Liver (tissue), 9 donors: ENCODE measurements around the gene TSPEAR. TPM values are rescaled to one million over a fixed set of nuclear protein-coding genes. Genes with fewer than 3 reads are reported as not detected.

Experiments
- DNase-seq: peaks from one replicate; pipeline ENCODE4 v3.0.0-alpha.2; 2017; ENCODE audit warnings: low spot score
- H3K27ac ChIP-seq, 2 donors: one replicate each; pipeline ENCODE4 v1.7.0; 2013; ENCODE audit warnings: inconsistent platforms in 2 of 2, low read length in 2 of 2, control low read depth in 1 of 2, low read depth in 1 of 2, mild to moderate bottlenecking in 1 of 2
- H3K27me3 ChIP-seq, 4 donors: one replicate each; pipeline versions ENCODE4 v1.6.1 to v1.7.0; 2013; ENCODE audit warnings: low read length in 3 of 4, inconsistent platforms in 1 of 4, mild to moderate bottlenecking in 1 of 4, moderate library complexity in 1 of 4; ENCODE audit not compliant: control insufficient read depth in 4 of 4, insufficient read depth in 4 of 4
- H3K36me3 ChIP-seq, 4 donors: one replicate each; pipeline versions ENCODE4 v1.6.1 to v1.7.0; 2013; ENCODE audit warnings: low read length in 3 of 4, mild to moderate bottlenecking in 3 of 4, low read depth in 1 of 4, moderate library complexity in 1 of 4; ENCODE audit not compliant: control insufficient read depth in 4 of 4, insufficient read depth in 3 of 4
- H3K4me1 ChIP-seq, 4 donors: one replicate each; pipeline versions ENCODE4 v1.6.1 to v1.7.0; 2013; ENCODE audit warnings: low read length in 3 of 4, mild to moderate bottlenecking in 3 of 4, moderate library complexity in 1 of 4; ENCODE audit not compliant: control insufficient read depth in 4 of 4, insufficient read depth in 4 of 4
- H3K4me3 ChIP-seq, 3 donors: one replicate each; pipeline versions ENCODE4 v1.6.1 to v1.7.0; 2013; ENCODE audit warnings: low read length in 3 of 3, control low read depth in 1 of 3, low read depth in 1 of 3, mild to moderate bottlenecking in 1 of 3
- H3K9ac ChIP-seq, 2 donors: one replicate each; pipeline ENCODE4 v1.7.0; 2013; ENCODE audit warnings: low read length in 2 of 2, mild to moderate bottlenecking in 2 of 2, moderate library complexity in 2 of 2, control low read depth in 1 of 2, low read depth in 1 of 2
- H3K9me3 ChIP-seq, 4 donors: one replicate each; pipeline versions ENCODE4 v1.6.1 to v1.7.0; 2013; ENCODE audit warnings: low read length in 3 of 4; ENCODE audit not compliant: control insufficient read depth in 4 of 4
- ATF3 ChIP-seq: IDR thresholded peaks from 2 replicates; pipeline ENCODE4 v1.6.1; 2016; ENCODE audit warnings: antibody characterized with exemption
- CTCF ChIP-seq: fragments of 150-350 bp; IDR thresholded peaks from 2 replicates; pipeline ENCODE4 v1.5.1; 2017; ENCODE audit warnings: improper control_type of control experiment, low read depth, low read length; ENCODE audit not compliant: missing input control
- EGR1 ChIP-seq, 2 donors: IDR thresholded peaks; 2 replicates each; pipeline ENCODE4 v1.6.1; 2016 to 2018; ENCODE audit warnings: antibody characterized with exemption in 2 of 2, low read depth in 2 of 2
- GABPA ChIP-seq, 2 donors: IDR thresholded peaks in 1 of 2; conservative IDR thresholded peaks in 1 of 2; 2 replicates each; pipeline ENCODE4 v1.6.1; 2016; ENCODE audit warnings: antibody characterized with exemption in 2 of 2, mild to moderate bottlenecking in 1 of 2, moderate library complexity in 1 of 2
- HNF4A ChIP-seq, 2 donors: conservative IDR thresholded peaks; 2 replicates each; pipeline ENCODE4 v1.6.1; 2016; ENCODE audit warnings: antibody characterized with exemption in 2 of 2, mild to moderate bottlenecking in 2 of 2
- JUND ChIP-seq, 2 donors: IDR thresholded peaks; 2 replicates each; pipeline ENCODE4 v1.6.1; 2016; ENCODE audit warnings: antibody characterized with exemption in 2 of 2
- MAX ChIP-seq: IDR thresholded peaks from 2 replicates; pipeline ENCODE4 v1.6.1; 2016; ENCODE audit warnings: antibody characterized with exemption
- RAD21 ChIP-seq, 2 donors: IDR thresholded peaks; 2 replicates each; pipeline ENCODE4 v1.6.1; 2016; ENCODE audit warnings: antibody characterized with exemption in 2 of 2, mild to moderate bottlenecking in 2 of 2
- REST ChIP-seq: IDR thresholded peaks from 2 replicates; pipeline ENCODE4 v1.6.1; 2016; ENCODE audit warnings: antibody characterized with exemption, mild to moderate bottlenecking
- RXRA ChIP-seq, 2 donors: IDR thresholded peaks; 2 replicates each; pipeline ENCODE4 v1.6.1; 2017 to 2018; ENCODE audit warnings: antibody characterized with exemption in 2 of 2, mild to moderate bottlenecking in 1 of 2
- SP1 ChIP-seq: IDR thresholded peaks from 2 replicates; pipeline ENCODE4 v1.6.1; 2018; ENCODE audit warnings: antibody characterized with exemption, mild to moderate bottlenecking
- TAF1 ChIP-seq: conservative IDR thresholded peaks from 2 replicates; pipeline ENCODE4 v1.6.1; 2016; ENCODE audit warnings: antibody characterized with exemption, mild to moderate bottlenecking
- YY1 ChIP-seq: IDR thresholded peaks from 2 replicates; pipeline ENCODE4 v1.6.1; 2016; ENCODE audit warnings: antibody characterized with exemption, mild to moderate bottlenecking
- ZBTB33 ChIP-seq: IDR thresholded peaks from 2 replicates; pipeline ENCODE4 v1.6.1; 2016; ENCODE audit warnings: antibody characterized with exemption
- WGBS: extraction: QIAGEN DNeasy Blood & Tissue Kit; methylation state at CpG from one replicate; pipeline ENCODE4 v1.1.7; 2013; 5-methylcytosine and 5-hydroxymethylcytosine counted together
- polyA plus RNA-seq, 2 donors: library from polyadenylated mRNA; stranded (reverse) in 1 of 2; unstranded in 1 of 2; fragments of 200-250 nt in 1 of 2; fragments of >200 nt in 1 of 2; fragmentation: Nextera tagmentation in 1 of 2; extraction: Ambion mirVana in 1 of 2; gene quantifications; one replicate each; pipeline versions ENCODE4 v1.2.1 to v1.2.3, GENCODE V29; 2013 to 2015
- total RNA-seq, 2 donors: library from RNA; depleted of rRNA; stranded (reverse); fragments of >200 nt; gene quantifications; one replicate each; pipeline ENCODE4 v1.2.3, GENCODE V29; 2014
- donor health status: healthy.
- donor health status: healthy.
- donor health status: healthy.
- donor health status: healthy.
- donor health status: healthy.

Gene TSPEAR
- total and polyA plus RNA-seq, 4 donors = under 0.01 to 0.14 (median 0.01) TPM; not detected in 1

GRCh38 chr21:44714905-44715304 is 3.5 kb upstream of the TSPEAR start:
- peaks cover 0 to 2% (median 0%) of the 10 kb centered on the region in 4 donors for H3K4me1 ChIP-seq
- H3K9ac ChIP-seq = no peak overlapping the region
- no peaks in the 10 kb centered on the region for H3K9me3 ChIP-seq
- H3K27ac ChIP-seq = no peak overlapping the region
- H3K36me3 ChIP-seq = no peaks in the 10 kb centered on the region
- DNase-seq = no peak
- no peak overlapping the region for H3K4me3 ChIP-seq
- H3K27me3 ChIP-seq = peaks cover 0 to 34% (median 8%) of the 10 kb centered on the region in 4 donors
- TF ChIP-seq GABPA (IDR thresholded peaks at IDR 0.05 in 1 of 2, conservative IDR thresholded peaks at IDR 0.05 in 1 of 2) (no peak), EGR1 (IDR thresholded peaks at IDR 0.05; ENCODE audit: low read depth in 2 of 2) (no peak), ATF3 (no peak), REST (no peak), TAF1 (no peak), CTCF (no peak), YY1 (no peak), SP1 (no peak)
- WGBS = 10% methylated on average over 8 of the region's 8 CpGs

GRCh38 chr21:44713846-44714245 is 2.5 kb upstream of the TSPEAR start:
- 86% methylated on average over 10 of the region's 10 CpGs for WGBS
- no peak for TF ChIP-seq YY1
- no peak for TF ChIP-seq HNF4A (conservative IDR thresholded peaks at IDR 0.05)
- TF ChIP-seq TAF1 = no peak
- no peak for TF ChIP-seq RXRA (IDR thresholded peaks at IDR 0.05)
- no peak for TF ChIP-seq ATF3
- no peak for TF ChIP-seq ZBTB33
- no peak for TF ChIP-seq RAD21 (IDR thresholded peaks at IDR 0.05)
- no peak for TF ChIP-seq MAX
- TF ChIP-seq JUND (IDR thresholded peaks at IDR 0.05) = no peak
- Histone ChIP-seq H3K9ac (no peak overlapping the region), H3K4me1 (peaks cover 0 to 11% (median 5%) of the 10 kb centered on the region in 4 donors), H3K4me3 (no peak overlapping the region), H3K27ac (no peak overlapping the region), H3K27me3 (peaks cover 0 to 35% (median 11%) of the 10 kb centered on the region in 4 donors), H3K9me3 (no peaks in the 10 kb centered on the region), H3K36me3 (no peaks in the 10 kb centered on the region)
- peak; percentile 24 for DNase-seq
